Gastrocnemius medialis (tissue), 4 donors: ENCODE measurements around the gene PEBP1. TPM values are rescaled to one million over a fixed set of nuclear protein-coding genes. Genes with fewer than 3 reads are reported as not detected.
A peak's percentile ranks its signal among the peaks of the same experiment; 100 is the strongest.

Experiments used
- ATAC-seq, 2 donors: fragments of 150-250 bp; one replicate each; pipeline ENCODE4 v1.9.1; 2016
- DNase-seq, 2 donors: peaks; one replicate each; pipeline ENCODE4 v3.0.0-alpha.2; 2019
- H3K27ac ChIP-seq, 4 donors: fragments of 200-600 bp; sonication (generic); 1 replicate in 1 of 4; 2 replicates in 3 of 4; pipeline ENCODE4 v1.5.1; 2016 to 2018; ENCODE audit warnings: mild to moderate bottlenecking in 2 of 4, moderate library complexity in 1 of 4
- H3K27me3 ChIP-seq, 3 donors: fragments of 200-600 bp; sonication (generic) in 2 of 3; 1 replicate in 1 of 3; 2 replicates in 2 of 3; pipeline versions ENCODE4 v1.5.1 to v1.6.0; 2016 to 2019; ENCODE audit warnings: mild to moderate bottlenecking in 1 of 3, moderate library complexity in 1 of 3
- H3K36me3 ChIP-seq, 2 donors: fragments of 200-600 bp; sonication (generic) in 1 of 2; one replicate each; pipeline ENCODE4 v1.5.1; 2017 to 2018
- H3K4me1 ChIP-seq, 2 donors: fragments of 200-600 bp; sonication (generic) in 1 of 2; one replicate each; pipeline ENCODE4 v1.5.1; 2016 to 2017; ENCODE audit warnings: mild to moderate bottlenecking in 2 of 2
- H3K4me3 ChIP-seq, 4 donors: fragments of 200-600 bp; sonication (generic) in 3 of 4; 1 replicate in 1 of 4; 2 replicates in 3 of 4; pipeline ENCODE4 v1.5.1; 2016 to 2019; ENCODE audit warnings: mild to moderate bottlenecking in 2 of 4
- H3K9me3 ChIP-seq, 3 donors: fragments of 200-600 bp; sonication (generic) in 2 of 3; 1 replicate in 1 of 3; 2 replicates in 2 of 3; pipeline ENCODE4 v1.5.1; 2016 to 2019
- CTCF ChIP-seq, 5 experiments: fragments of 450-650 bp in 3 of 5; fragments of 200-600 bp in 2 of 5; sonication (generic) in 2 of 5; IDR thresholded peaks in 4 of 5; conservative IDR thresholded peaks in 1 of 5; 1 replicate in 4 of 5; 2 replicates in 1 of 5; pipeline ENCODE4 v1.5.1; 2016 to 2019; ENCODE audit warnings: antibody characterized with exemption in 5 of 5, mild to moderate bottlenecking in 3 of 5, moderate library complexity in 3 of 5
- POLR2A ChIP-seq, 2 donors: fragments of 450-650 bp; IDR thresholded peaks; one replicate each; pipeline ENCODE4 v1.6.1; 2017; ENCODE audit warnings: antibody characterized with exemption in 2 of 2, mild to moderate bottlenecking in 2 of 2, moderate library complexity in 2 of 2
- in situ Hi-C, 4 donors: fragments of 200-750 bp; cut with MboI; loops; one replicate each; pipeline versions ENCODE4 v1.15.0 to v1.8.0; 2017; ENCODE audit warnings: low sequenced_read_pairs in 4 of 4
- intact Hi-C: fragments of 100-400 bp; cut with DNase I; formaldehyde crosslinking; loops from one replicate; pipeline ENCODE4 v1.15.1; 2023; ENCODE audit warnings: low total_unique reads
- total RNA-seq, 4 donors: library from RNA; depleted of rRNA; stranded (reverse); fragments of >200 nt; gene quantifications; one replicate each; pipeline versions ENCODE4 v1.1.0 to v1.2.3, GENCODE V29; 2016

Gene PEBP1
- total RNA-seq, 4 donors from 2014 or later = 306 to 442 (median 330) TPM

GRCh38 chr12:118145113-118145797, 9.3 kb downstream of the PEBP1 start:
- Histone ChIP-seq H3K9me3 (no peaks in the 10 kb centered on the region), H3K36me3 (peaks cover 3 to 46% of the 10 kb centered on the region in 2 donors), H3K4me1 (peaks cover 10 to 22% of the 10 kb centered on the region in 2 donors), H3K27ac (peak overlapping the region in 3 of 4 donors; percentile 15 to 56 (median 33)), H3K27me3 (no peaks in the 10 kb centered on the region), H3K4me3 (no peak overlapping the region)
- no peak for DNase-seq
- in situ Hi-C loops (no loop called here), intact Hi-C loops (no loop called here)
- peak in 1 of 2 donors; percentile 58 for ATAC-seq
- no peak for TF ChIP-seq CTCF (IDR thresholded peaks at IDR 0.05 in 4 of 5, conservative IDR thresholded peaks at IDR 0.05 in 1 of 5)
- TF ChIP-seq POLR2A (IDR thresholded peaks at IDR 0.05) = no peak

GRCh38 chr12:118145798-118146156, 9.9 kb downstream of the PEBP1 start:
- peak overlapping the region in 2 of 4 donors; percentile 33 to 56 for H3K27ac ChIP-seq
- no peak for TF ChIP-seq POLR2A (IDR thresholded peaks at IDR 0.05)
- TF ChIP-seq CTCF (IDR thresholded peaks at IDR 0.05 in 4 of 5, conservative IDR thresholded peaks at IDR 0.05 in 1 of 5) = no peak
- intact Hi-C loops (no loop called here), in situ Hi-C loops (no loop called here)
- no peak overlapping the region for H3K4me3 ChIP-seq
- no peaks in the 10 kb centered on the region for H3K27me3 ChIP-seq
- no peak for DNase-seq
- ATAC-seq = no peak
- H3K4me1 ChIP-seq = peaks cover 10 to 22% of the 10 kb centered on the region in 2 donors
- H3K9me3 ChIP-seq = no peaks in the 10 kb centered on the region
- H3K36me3 ChIP-seq = peaks cover 3 to 45% of the 10 kb centered on the region in 2 donors

GRCh38 chr12:118148287-118148686, 12.4 kb downstream of the PEBP1 start:
- no peak for ATAC-seq
- Histone ChIP-seq H3K4me3 (no peak overlapping the region), H3K9me3 (no peaks in the 10 kb centered on the region), H3K4me1 (peaks cover 8 to 17% of the 10 kb centered on the region in 2 donors), H3K36me3 (peaks cover 3 to 31% of the 10 kb centered on the region in 2 donors), H3K27ac (peak overlapping the region; percentile 42 to 80 (median 60)), H3K27me3 (no peaks in the 10 kb centered on the region)
- TF ChIP-seq CTCF (IDR thresholded peaks at IDR 0.05 in 4 of 5, conservative IDR thresholded peaks at IDR 0.05 in 1 of 5) = no peak
- TF ChIP-seq POLR2A (IDR thresholded peaks at IDR 0.05) = no peak
- in situ Hi-C loops (no loop called here), intact Hi-C loops (no loop called here)
- DNase-seq = no peak

- in situ Hi-C loops (no loop called here), intact Hi-C loops (no loop called here)
- Histone ChIP-seq H3K36me3 (peaks cover 3 to 28% of the 10 kb centered on the region in 2 donors), H3K27ac (peak overlapping the region in 1 of 4 donors; percentile 37), H3K4me1 (peaks cover 5 to 6% of the 10 kb centered on the region in 2 donors), H3K27me3 (no peaks in the 10 kb centered on the region), H3K9me3 (no peaks in the 10 kb centered on the region), H3K4me3 (no peak overlapping the region)
- no peak for TF ChIP-seq POLR2A (IDR thresholded peaks at IDR 0.05)
- TF ChIP-seq CTCF (IDR thresholded peaks at IDR 0.05 in 4 of 5, conservative IDR thresholded peaks at IDR 0.05 in 1 of 5) = no peak
- ATAC-seq (no peak), DNase-seq (no peak)
Measured at GRCh38 chr12:118150625-118151024, 14.7 kb downstream of the PEBP1 start.
